HCT116 (cell line): ENCODE results near the gene HMCN1. TPM values are rescaled to one million over a fixed set of nuclear protein-coding genes. Genes with fewer than 3 reads are reported as not detected.

Source experiments
- ATAC-seq: fragments of 200-7000 bp; cut with Tn5 transposase; 2 replicates; pipeline ENCODE4 v1.9.1; 2020; ENCODE audit warnings: mild to moderate bottlenecking, moderate library complexity
- BruUV-seq: library from RNA; stranded (reverse); fragments of 400-500 nt; replicated peaks from 2 replicates; lab custom pipeline; 2021; lab: Mats Ljungman, UMichigan
- CTCF ChIA-PET: fragments of 300-600 bp; sonication (Branson Sonifier 250); formaldehyde crosslinking; loops from one replicate; lab custom pipeline; 2021; ENCODE audit warnings: antibody characterized with exemption; lab: Charles Lee
- POLR2A ChIA-PET: fragments of 300-600, 350-600 bp; sonication (Branson Sonifier 250); formaldehyde crosslinking; loops from one replicate; lab custom pipeline; 2021; ENCODE audit warnings: antibody characterized with exemption; lab: Charles Lee
- RAD21 ChIA-PET, 2 experiments: fragments of 300-600 bp; sonication (Branson Sonifier 250); formaldehyde crosslinking; loops; one replicate each; lab custom pipeline; 2023; ENCODE audit warnings: low total read pairs in 2 of 2; ENCODE audit not compliant: uncharacterized antibody in 2 of 2, unreplicated experiment in 2 of 2, low non-redundant PET in 1 of 2; lab: Charles Lee
- DNase-seq: peaks from one replicate; pipeline ENCODE4 v3.0.0-alpha.2; 2010; ENCODE audit warnings: low read depth, low spot score
- H2AFZ ChIP-seq: fragments of 200-600 bp; shearing (Covaris generic), sonication (generic); 2 replicates; pipeline ENCODE4 v1.6.1; 2017; ENCODE audit warnings: low read depth, mixed run types, mixed read lengths, antibody characterized with exemption, low read length; ENCODE audit not compliant: poor library complexity, severe bottlenecking
- H3K27ac ChIP-seq: 2 replicates; pipeline ENCODE4 v1.5.1; 2012; ENCODE audit warnings: low read depth, low read length
- H3K27me3 ChIP-seq: fragments of 200-600 bp; sonication (generic); 2 replicates; pipeline ENCODE4 v1.6.1; 2016; ENCODE audit warnings: mixed run types, low read length, mixed read lengths; ENCODE audit not compliant: insufficient read depth
- H3K36me3 ChIP-seq, 2 experiments: fragments of 200-500 bp in 1 of 2; fragments of 200-600 bp in 1 of 2; sonication (Bioruptor generic) in 1 of 2; sonication (generic) in 1 of 2; 2 replicates each; pipeline versions ENCODE4 v1.5.1 to v1.6.1; 2014 to 2016; ENCODE audit warnings: low read length in 2 of 2, inconsistent platforms in 1 of 2, mixed read lengths in 1 of 2, mixed run types in 1 of 2; ENCODE audit not compliant: insufficient read depth in 2 of 2, control insufficient read depth in 1 of 2
- H3K4me1 ChIP-seq, 2 experiments: fragments of 200-600 bp in 1 of 2; sonication (generic) in 1 of 2; 2 replicates each; pipeline versions ENCODE4 v1.5.1 to v1.6.1; 2012 to 2017; ENCODE audit warnings: low read length in 2 of 2, inconsistent platforms in 1 of 2, mild to moderate bottlenecking in 1 of 2, mixed read lengths in 1 of 2, mixed run types in 1 of 2, moderate library complexity in 1 of 2; ENCODE audit not compliant: insufficient read depth in 2 of 2, control insufficient read depth in 1 of 2
- H3K4me2 ChIP-seq: fragments of 200-600 bp; sonication (generic); 2 replicates; pipeline ENCODE4 v1.6.1; 2017; ENCODE audit warnings: mixed run types, low read length, mixed read lengths
- H3K4me3 ChIP-seq, 2 experiments: fragments of 200-600 bp in 1 of 2; sonication (generic) in 1 of 2; replicated peaks in 1 of 2; 2 replicates each; pipeline ENCODE4 v1.5.1; 2011 to 2016; ENCODE audit warnings: low read length in 2 of 2, control low read depth in 1 of 2, low read depth in 1 of 2, mild to moderate bottlenecking in 1 of 2, mixed read lengths in 1 of 2, mixed run types in 1 of 2
- H3K79me2 ChIP-seq: fragments of 200-600 bp; sonication (generic); 2 replicates; pipeline ENCODE4 v1.6.1; 2017; ENCODE audit warnings: mild to moderate bottlenecking, mixed run types, low read length, moderate library complexity, mixed read lengths; ENCODE audit not compliant: insufficient read depth
- H3K9ac ChIP-seq: fragments of 200-600 bp; sonication (generic); 2 replicates; pipeline ENCODE4 v1.6.1; 2016; ENCODE audit warnings: low read length, mixed read lengths
- H3K9me2 ChIP-seq: fragments of 200-600 bp; sonication (generic), shearing (Covaris generic); 2 replicates; pipeline ENCODE4 v1.6.1; 2017; ENCODE audit warnings: mixed run types, mild to moderate bottlenecking, moderate library complexity; ENCODE audit not compliant: insufficient read depth
- H3K9me3 ChIP-seq, 2 experiments: fragments of 200-500 bp in 1 of 2; fragments of 200-600 bp in 1 of 2; sonication (Bioruptor generic) in 1 of 2; sonication (generic) in 1 of 2; 2 replicates each; pipeline ENCODE4 v1.6.1; 2014 to 2017; ENCODE audit warnings: low read length in 2 of 2, mixed read lengths in 2 of 2, inconsistent platforms in 1 of 2, low read depth in 1 of 2, mild to moderate bottlenecking in 1 of 2, mixed run types in 1 of 2, moderate library complexity in 1 of 2; ENCODE audit not compliant: control insufficient read depth in 1 of 2, insufficient read depth in 1 of 2
- H4K20me1 ChIP-seq: fragments of 200-600 bp; sonication (generic), shearing (Covaris generic); 2 replicates; pipeline ENCODE4 v1.6.1; 2017; ENCODE audit warnings: mixed run types, mild to moderate bottlenecking, moderate library complexity; ENCODE audit not compliant: insufficient read depth
- CBX3 ChIP-seq: IDR thresholded peaks from 2 replicates; pipeline ENCODE4 v1.6.1; 2012; ENCODE audit warnings: low read depth
- CEBPB ChIP-seq: IDR thresholded peaks from 2 replicates; pipeline ENCODE4 v1.6.1; 2012; ENCODE audit warnings: low read depth
- ELF1 ChIP-seq: IDR thresholded peaks from 2 replicates; pipeline ENCODE4 v1.6.1; 2012; ENCODE audit warnings: low read depth, borderline replicate concordance
- EZH2phosphoT487 ChIP-seq: fragments of 200-600 bp; IDR thresholded peaks from 2 replicates; pipeline ENCODE4 v1.6.1; 2018; ENCODE audit warnings: antibody characterized with exemption, borderline replicate concordance
- FOSL1 ChIP-seq: IDR thresholded peaks from 2 replicates; pipeline ENCODE4 v1.6.1; 2012; ENCODE audit warnings: low read depth
- JUND ChIP-seq: IDR thresholded peaks from 2 replicates; pipeline ENCODE4 v1.6.1; 2012
- POLR2AphosphoS5 ChIP-seq: IDR thresholded peaks from 2 replicates; pipeline ENCODE4 v1.6.1; 2011; ENCODE audit warnings: mild to moderate bottlenecking, low read depth, low read length, moderate library complexity
- RAD21 ChIP-seq: IDR thresholded peaks from 2 replicates; pipeline ENCODE4 v1.6.1; 2012; ENCODE audit warnings: low read depth, mild to moderate bottlenecking
- SIN3A ChIP-seq: IDR thresholded peaks from 2 replicates; pipeline ENCODE4 v1.6.1; 2012; ENCODE audit warnings: low read depth
- SP1 ChIP-seq: IDR thresholded peaks from 2 replicates; pipeline ENCODE4 v1.6.1; 2012; ENCODE audit warnings: low read depth
- intact Hi-C: fragments of 100-400 bp; cut with micrococcal nuclease; formaldehyde crosslinking; loops from 2 replicates; pipeline ENCODE4 v1.10.0; 2022
- total RNA-seq: library from RNA; stranded (reverse); gene quantifications from one replicate; pipeline ENCODE4 v1.2.1, GENCODE V29; 2021; ENCODE audit not compliant: unreplicated experiment

The HMCN1 gene
- total RNA-seq, 1 experiment from 2014 or later = 0.59 TPM

GRCh38 chr1:185969028-185969427, 234.8 kb downstream of the HMCN1 start:
- Histone ChIP-seq H3K9me2 (no peaks in the 10 kb centered on the region), H3K27ac (no peak overlapping the region), H3K27me3 (no peaks in the 10 kb centered on the region), H3K36me3 (no peaks in the 10 kb centered on the region), H3K79me2 (no peaks in the 10 kb centered on the region), H2AFZ (no peak overlapping the region), H4K20me1 (no peaks in the 10 kb centered on the region), H3K4me2 (no peak overlapping the region), H3K9ac (no peak overlapping the region), H3K4me3 (no peak overlapping the region), H3K9me3 (no peaks in the 10 kb centered on the region), H3K4me1 (no peaks in the 10 kb centered on the region)
- no peak for TF ChIP-seq CBX3
- no peak for TF ChIP-seq POLR2AphosphoS5
- TF ChIP-seq JUND = no peak
- TF ChIP-seq FOSL1 = no peak
- ATAC-seq (no peak), DNase-seq (no peak)
- ChIA-PET CTCF (no interaction called here), POLR2A (no interaction called here), RAD21 (no interaction called here)
- BruUV-seq = no TSS peak
- intact Hi-C loops = no loop called here

GRCh38 chr1:185969524-185969991, 235.4 kb downstream of the HMCN1 start:
- H3K27me3 ChIP-seq = no peaks in the 10 kb centered on the region
- no peaks in the 10 kb centered on the region for H3K4me1 ChIP-seq
- intact Hi-C loops = no loop called here
- no peaks in the 10 kb centered on the region for H3K79me2 ChIP-seq
- no TSS peak for BruUV-seq
- ChIA-PET CTCF (no interaction called here), RAD21 (no interaction called here), POLR2A (no interaction called here)
- no peak overlapping the region for H3K27ac ChIP-seq
- TF ChIP-seq RAD21 (no peak), EZH2phosphoT487 (no peak), SP1 (no peak), POLR2AphosphoS5 (no peak), SIN3A (no peak), CEBPB (no peak), ELF1 (no peak), FOSL1 (no peak), JUND (no peak)
- H3K9me2 ChIP-seq = no peaks in the 10 kb centered on the region
- no peak overlapping the region for H3K9ac ChIP-seq
- H3K36me3 ChIP-seq = no peaks in the 10 kb centered on the region
- no peak overlapping the region for H3K4me3 ChIP-seq
- no peak overlapping the region for H3K4me2 ChIP-seq
- ATAC-seq = no peak
- H4K20me1 ChIP-seq = no peaks in the 10 kb centered on the region
- H2AFZ ChIP-seq = no peak overlapping the region
- no peak for DNase-seq
- H3K9me3 ChIP-seq = no peaks in the 10 kb centered on the region
